PFSK-1 (cell line): ENCODE data around the gene HDX.

ENCODE experiments used
- FOXP2 ChIP-seq: optimal IDR thresholded peaks from 2 replicates; pipeline ENCODE3; 2011; ENCODE audit warnings: borderline replicate concordance, control low read depth, inconsistent platforms; ENCODE audit not compliant: insufficient read depth; ENCODE audit errors: extremely low read length, extremely low read depth
- POLR2AphosphoS5 ChIP-seq: IDR thresholded peaks from 2 replicates; pipeline ENCODE4 v1.6.1; 2012; ENCODE audit warnings: low read depth, mild to moderate bottlenecking, control low read depth, low read length, moderate library complexity
- SIN3A ChIP-seq: IDR thresholded peaks from 2 replicates; pipeline ENCODE4 v1.6.1; 2012; ENCODE audit warnings: mild to moderate bottlenecking, low read length, moderate library complexity, borderline replicate concordance; ENCODE audit not compliant: insufficient read depth
- TAF1 ChIP-seq: IDR thresholded peaks from 2 replicates; pipeline ENCODE4 v1.6.1; 2012; ENCODE audit warnings: low read length, control low read depth, borderline replicate concordance; ENCODE audit not compliant: insufficient read depth
- TF ChIP-seq, protein P1 (sequence below), 2 experiments: IDR thresholded peaks; 2 replicates each; pipeline versions ENCODE4 v1.6.1 to v1.8.0; 2011 to 2012; ENCODE audit warnings: low read depth in 2 of 2, low read length in 2 of 2, control low read depth in 1 of 2, inconsistent platforms in 1 of 2, mild to moderate bottlenecking in 1 of 2, moderate library complexity in 1 of 2; ENCODE audit not compliant: insufficient read depth in 1 of 2

DNA sequence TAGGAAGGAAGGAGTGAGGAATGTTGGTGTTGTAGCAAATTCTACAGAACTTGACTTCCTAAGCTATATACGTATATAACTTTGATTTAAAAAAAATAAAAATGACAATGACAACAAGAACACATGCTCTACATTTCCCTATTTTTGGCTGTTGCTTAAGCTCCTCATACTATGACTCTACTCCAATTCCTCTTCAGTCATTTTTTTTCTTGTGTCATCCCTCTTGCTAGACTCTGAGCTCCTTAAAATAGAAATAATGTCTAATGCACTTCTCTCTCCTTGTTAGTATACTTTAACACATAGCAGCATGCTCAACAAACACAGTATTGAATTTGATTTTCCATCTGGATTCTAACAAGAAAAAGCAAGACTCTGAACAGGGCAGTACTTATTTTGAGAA lies 144.0 kb downstream of the HDX start:
- TF ChIP-seq SIN3A (no peak), POLR2AphosphoS5 (no peak), TAF1 (no peak), FOXP2 (no peak)
- TF ChIP-seq, protein P1, sequence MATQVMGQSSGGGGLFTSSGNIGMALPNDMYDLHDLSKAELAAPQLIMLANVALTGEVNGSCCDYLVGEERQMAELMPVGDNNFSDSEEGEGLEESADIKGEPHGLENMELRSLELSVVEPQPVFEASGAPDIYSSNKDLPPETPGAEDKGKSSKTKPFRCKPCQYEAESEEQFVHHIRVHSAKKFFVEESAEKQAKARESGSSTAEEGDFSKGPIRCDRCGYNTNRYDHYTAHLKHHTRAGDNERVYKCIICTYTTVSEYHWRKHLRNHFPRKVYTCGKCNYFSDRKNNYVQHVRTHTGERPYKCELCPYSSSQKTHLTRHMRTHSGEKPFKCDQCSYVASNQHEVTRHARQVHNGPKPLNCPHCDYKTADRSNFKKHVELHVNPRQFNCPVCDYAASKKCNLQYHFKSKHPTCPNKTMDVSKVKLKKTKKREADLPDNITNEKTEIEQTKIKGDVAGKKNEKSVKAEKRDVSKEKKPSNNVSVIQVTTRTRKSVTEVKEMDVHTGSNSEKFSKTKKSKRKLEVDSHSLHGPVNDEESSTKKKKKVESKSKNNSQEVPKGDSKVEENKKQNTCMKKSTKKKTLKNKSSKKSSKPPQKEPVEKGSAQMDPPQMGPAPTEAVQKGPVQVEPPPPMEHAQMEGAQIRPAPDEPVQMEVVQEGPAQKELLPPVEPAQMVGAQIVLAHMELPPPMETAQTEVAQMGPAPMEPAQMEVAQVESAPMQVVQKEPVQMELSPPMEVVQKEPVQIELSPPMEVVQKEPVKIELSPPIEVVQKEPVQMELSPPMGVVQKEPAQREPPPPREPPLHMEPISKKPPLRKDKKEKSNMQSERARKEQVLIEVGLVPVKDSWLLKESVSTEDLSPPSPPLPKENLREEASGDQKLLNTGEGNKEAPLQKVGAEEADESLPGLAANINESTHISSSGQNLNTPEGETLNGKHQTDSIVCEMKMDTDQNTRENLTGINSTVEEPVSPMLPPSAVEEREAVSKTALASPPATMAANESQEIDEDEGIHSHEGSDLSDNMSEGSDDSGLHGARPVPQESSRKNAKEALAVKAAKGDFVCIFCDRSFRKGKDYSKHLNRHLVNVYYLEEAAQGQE (IDR thresholded peaks at IDR 0.05; ENCODE audit: insufficient read depth in 1 of 2, low read depth in 2 of 2, low read length in 2 of 2): no peak
